ENCODE measurements around the gene ZNF750.

- no peak for TF ChIP-seq POLR2A (IDR thresholded peaks at IDR 0.05; ENCODE audit: low read length)
- no peak for TF ChIP-seq GATA1 (IDR thresholded peaks at IDR 0.05; ENCODE audit: low read depth, low read length)
Measured at GRCh38 chr17:82844796-82845162, 5.0 kb upstream of the ZNF750 start.
